Measurements from ENCODE around the gene BBS9. TPM values are rescaled to one million over a fixed set of nuclear protein-coding genes. Genes with fewer than 3 reads are reported as not detected.

The BBS9 gene
- total RNA-seq, 1 experiment from 2014 or later: 16.1 TPM

DNA sequence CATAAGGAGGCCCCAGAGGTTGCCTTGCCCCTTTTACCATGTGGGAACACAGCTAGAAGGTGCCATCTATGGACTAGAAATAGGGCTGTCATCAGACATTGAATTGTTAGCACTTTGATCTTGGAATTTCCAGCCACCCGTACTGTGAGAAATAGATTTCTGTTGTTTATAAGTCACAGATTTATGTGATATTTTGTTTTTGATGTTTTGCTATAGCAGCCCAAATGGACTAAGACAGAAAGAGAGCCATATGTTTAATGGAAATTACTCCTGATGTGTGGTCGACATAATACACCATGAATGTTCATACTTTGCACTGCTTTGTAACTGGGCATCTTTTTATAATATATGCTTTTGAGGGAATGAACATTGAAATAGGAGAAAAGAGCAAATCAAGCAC lies 302.2 kb downstream of the BBS9 start:
- DNase-seq (ENCODE audit: low read depth): no peak

- peak; percentile 25 for DNase-seq (ENCODE audit: low read depth)
Observed at GRCh38 chr7:33432821-33433220, 303.5 kb downstream of the BBS9 start.

- DNase-seq (ENCODE audit: low read depth): no peak
Observed at GRCh38 chr7:33433357-33433756, 304.0 kb downstream of the BBS9 start.

DNA sequence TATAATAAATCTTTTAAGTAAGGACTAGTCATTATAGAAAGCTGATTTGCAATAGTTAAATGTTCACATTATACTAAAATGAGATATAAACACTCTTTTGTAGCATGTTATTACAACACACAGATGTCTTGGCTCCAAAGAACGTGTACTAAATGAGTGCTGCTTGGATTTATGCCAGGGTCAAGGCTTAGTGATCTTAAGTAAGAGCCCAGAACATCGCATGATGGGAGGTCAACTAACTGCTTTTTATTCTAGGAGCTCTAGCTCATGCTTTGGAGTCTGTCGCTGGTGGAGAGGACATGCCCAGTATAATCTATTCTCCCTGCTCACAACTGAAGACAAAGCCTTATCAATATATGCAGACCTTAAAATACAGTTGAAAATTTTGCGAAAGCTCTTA lies 315.1 kb downstream of the BBS9 start:
- DNase-seq (ENCODE audit: low read depth): no peak

DNA sequence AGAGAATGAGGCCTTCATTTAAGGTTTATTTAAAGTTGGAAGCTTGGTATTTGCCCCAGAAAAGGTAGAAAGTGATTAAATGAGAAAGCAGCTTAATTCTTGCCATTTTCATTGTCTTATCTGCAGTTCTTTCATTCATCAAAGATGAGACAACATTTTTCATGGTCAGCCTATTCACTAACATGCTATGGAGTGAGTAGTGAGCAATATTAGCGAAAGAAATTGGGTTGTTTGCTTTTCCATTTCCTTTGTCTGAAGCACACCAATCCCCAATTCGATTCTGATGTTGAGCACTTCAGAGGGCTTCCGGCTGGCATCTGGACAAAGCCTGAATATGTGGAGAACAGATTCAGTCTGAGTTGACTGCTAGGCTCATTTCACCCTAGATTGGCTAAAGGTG lies 317.2 kb downstream of the BBS9 start:
- no peak for DNase-seq (ENCODE audit: low read depth)

DNA sequence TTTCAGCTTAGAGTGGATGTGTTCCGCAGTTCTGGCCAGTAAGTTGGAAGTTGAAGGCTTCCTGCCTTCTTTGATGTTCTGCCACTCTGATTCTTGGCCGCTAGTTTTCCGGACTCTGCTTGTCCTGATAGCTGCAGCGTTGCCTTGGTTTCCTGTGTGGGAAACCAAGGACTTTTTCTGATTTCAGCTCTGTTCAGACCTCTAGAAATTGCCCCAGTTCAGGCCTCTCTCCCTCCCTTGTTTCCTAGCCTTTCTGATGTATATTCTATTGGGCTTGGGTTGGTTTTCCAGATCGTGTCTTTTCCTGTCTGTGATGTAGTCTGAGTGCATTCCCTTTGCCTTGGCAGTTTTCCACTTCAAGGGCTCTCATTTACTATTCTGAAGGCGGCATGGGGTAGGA lies 318.7 kb downstream of the BBS9 start:
- no peak for DNase-seq (ENCODE audit: low read depth)

DNA sequence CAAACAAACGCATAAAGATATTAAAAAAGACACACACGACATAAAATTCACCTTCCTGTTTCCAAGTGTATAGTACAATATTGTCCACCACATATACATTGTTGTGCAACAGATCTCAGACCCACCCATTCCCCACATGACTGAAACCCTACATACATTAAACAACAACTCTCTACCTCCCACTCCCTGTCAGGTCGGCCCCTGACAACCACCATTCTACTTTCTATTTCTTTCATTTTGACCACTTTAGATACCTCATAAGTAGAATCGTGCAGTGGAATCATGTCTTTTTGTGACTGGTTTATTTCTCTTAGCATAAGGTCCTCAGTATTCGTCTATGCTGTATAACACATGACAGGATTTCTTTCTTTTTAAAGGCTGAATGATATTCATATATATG lies 320.5 kb downstream of the BBS9 start:
- no peak for DNase-seq (ENCODE audit: low read depth)

DNA sequence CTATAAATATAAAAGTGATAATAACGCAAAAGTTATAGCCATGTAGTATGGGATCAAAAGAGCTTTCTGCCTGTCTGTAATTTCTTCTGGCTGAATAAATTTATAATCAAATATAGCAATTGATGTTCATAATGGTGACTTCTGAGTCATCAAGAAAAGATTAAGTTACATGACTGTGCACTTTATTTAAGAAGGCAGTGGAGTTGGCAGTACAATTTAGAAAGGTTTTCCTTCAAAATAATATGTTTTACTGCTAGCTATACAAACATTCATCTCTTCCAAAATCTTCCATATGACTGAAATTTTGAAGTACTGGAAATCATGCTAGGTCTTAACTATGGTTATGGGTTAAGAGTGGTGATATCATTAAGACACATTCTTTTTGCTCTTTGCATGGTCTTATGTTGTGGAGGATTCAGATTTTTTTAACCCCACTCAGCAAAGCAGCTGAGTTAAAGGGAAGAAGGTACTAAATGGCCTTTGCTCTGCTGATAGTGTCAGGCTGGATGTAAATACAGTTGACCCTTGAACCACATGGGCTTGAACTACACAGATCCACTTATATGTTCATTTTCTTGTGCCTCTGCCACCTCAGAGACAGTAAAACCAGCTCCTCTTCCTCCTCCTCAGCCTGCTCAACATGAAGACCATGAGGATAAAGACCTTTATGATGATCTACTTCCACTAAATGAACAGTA lies 323.6 kb downstream of the BBS9 start:
- peak; percentile 18 for DNase-seq (ENCODE audit: low read depth)

DNA sequence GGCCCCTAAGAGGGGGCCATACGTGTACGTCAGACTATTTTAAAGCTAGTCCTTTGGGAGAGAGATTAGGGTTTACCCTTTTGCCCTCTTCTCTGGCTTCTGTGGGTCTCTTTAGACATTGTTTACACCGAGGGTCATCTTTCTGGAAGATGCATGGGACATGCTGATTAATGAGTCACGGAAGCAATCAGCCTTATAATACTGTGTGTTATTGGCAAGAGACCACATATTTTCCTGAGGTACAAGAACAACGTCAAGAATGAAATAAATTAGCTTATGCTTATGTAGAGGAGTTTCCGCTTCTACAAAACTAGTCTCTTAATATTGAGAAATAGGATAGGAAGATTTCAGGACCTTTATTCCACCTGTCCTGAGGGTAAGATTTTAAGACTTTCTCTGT lies 327.7 kb downstream of the BBS9 start:
- no peak for DNase-seq (ENCODE audit: low read depth)

- DNase-seq (ENCODE audit: low read depth): no peak
Observed at GRCh38 chr7:33458581-33458980, 329.2 kb downstream of the BBS9 start.

- DNase-seq (ENCODE audit: low read depth): peak; percentile 66
Observed at GRCh38 chr7:33459340-33459751, 330.0 kb downstream of the BBS9 start.

GRCh38 chr7:33463131-33463530 lies 333.8 kb downstream of the BBS9 start:
- no peak for DNase-seq (ENCODE audit: low read depth)

DNA sequence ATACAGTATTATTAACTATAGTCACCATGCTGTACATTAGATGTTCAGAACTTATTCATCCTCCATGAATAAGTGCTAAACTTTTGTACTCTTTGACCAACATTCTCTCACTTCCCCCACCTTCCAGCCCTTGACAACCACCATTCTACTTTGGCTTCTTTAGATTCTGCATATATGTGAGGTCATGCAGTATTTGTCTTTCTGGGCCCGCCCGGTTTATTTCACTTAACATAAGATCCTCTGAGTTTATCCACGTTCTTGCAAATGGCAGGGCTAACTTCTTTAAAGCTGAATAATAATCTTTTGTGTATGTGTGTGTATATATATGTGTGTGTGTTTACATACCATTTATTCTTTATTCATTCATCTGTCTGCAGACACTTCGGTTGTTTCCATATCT lies 336.8 kb downstream of the BBS9 start:
- no peak for DNase-seq (ENCODE audit: low read depth)

GRCh38 chr7:33471636-33472242 lies 342.4 kb downstream of the BBS9 start:
- DNase-seq (ENCODE audit: low read depth): peak; percentile 58

- DNase-seq (ENCODE audit: low read depth): no peak
Observed at GRCh38 chr7:33472348-33473025, 343.1 kb downstream of the BBS9 start.

- no peak for DNase-seq (ENCODE audit: low read depth)
Observed at GRCh38 chr7:33477719-33478480, 348.5 kb downstream of the BBS9 start.

- DNase-seq (ENCODE audit: low read depth): peak; percentile 11
Observed at GRCh38 chr7:33484476-33484875, 355.1 kb downstream of the BBS9 start.

GRCh38 chr7:33485747-33486493 lies 356.6 kb downstream of the BBS9 start:
- DNase-seq (ENCODE audit: low read depth): peak; percentile 42

- DNase-seq (ENCODE audit: low read depth): no peak
Observed at GRCh38 chr7:33486633-33487032, 357.3 kb downstream of the BBS9 start.

GRCh38 chr7:33487998-33488682 lies 358.8 kb downstream of the BBS9 start:
- DNase-seq (ENCODE audit: low read depth): no peak

- no peak for DNase-seq (ENCODE audit: low read depth)
Observed at GRCh38 chr7:33494474-33494873, 365.1 kb downstream of the BBS9 start.

Data from RPMI7951 (cell line).